K562 treated with DMSO at 1 percent for 12 hours (cell line): Measurements from ENCODE around the gene TK1. TPM values are rescaled to one million over a fixed set of nuclear protein-coding genes. Genes with fewer than 3 reads are reported as not detected.

Source experiments
- total RNA-seq: library from RNA; unstranded; fragments of 300-600 nt; gene quantifications from 2 replicates; pipeline ENCODE4 v1.2.3, GENCODE V29; 2022; ENCODE audit not compliant: insufficient read depth

TK1 gene, protein sequence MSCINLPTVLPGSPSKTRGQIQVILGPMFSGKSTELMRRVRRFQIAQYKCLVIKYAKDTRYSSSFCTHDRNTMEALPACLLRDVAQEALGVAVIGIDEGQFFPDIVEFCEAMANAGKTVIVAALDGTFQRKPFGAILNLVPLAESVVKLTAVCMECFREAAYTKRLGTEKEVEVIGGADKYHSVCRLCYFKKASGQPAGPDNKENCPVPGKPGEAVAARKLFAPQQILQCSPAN
- 374 and 433 TPM in 2 replicates for total RNA-seq

DNA sequence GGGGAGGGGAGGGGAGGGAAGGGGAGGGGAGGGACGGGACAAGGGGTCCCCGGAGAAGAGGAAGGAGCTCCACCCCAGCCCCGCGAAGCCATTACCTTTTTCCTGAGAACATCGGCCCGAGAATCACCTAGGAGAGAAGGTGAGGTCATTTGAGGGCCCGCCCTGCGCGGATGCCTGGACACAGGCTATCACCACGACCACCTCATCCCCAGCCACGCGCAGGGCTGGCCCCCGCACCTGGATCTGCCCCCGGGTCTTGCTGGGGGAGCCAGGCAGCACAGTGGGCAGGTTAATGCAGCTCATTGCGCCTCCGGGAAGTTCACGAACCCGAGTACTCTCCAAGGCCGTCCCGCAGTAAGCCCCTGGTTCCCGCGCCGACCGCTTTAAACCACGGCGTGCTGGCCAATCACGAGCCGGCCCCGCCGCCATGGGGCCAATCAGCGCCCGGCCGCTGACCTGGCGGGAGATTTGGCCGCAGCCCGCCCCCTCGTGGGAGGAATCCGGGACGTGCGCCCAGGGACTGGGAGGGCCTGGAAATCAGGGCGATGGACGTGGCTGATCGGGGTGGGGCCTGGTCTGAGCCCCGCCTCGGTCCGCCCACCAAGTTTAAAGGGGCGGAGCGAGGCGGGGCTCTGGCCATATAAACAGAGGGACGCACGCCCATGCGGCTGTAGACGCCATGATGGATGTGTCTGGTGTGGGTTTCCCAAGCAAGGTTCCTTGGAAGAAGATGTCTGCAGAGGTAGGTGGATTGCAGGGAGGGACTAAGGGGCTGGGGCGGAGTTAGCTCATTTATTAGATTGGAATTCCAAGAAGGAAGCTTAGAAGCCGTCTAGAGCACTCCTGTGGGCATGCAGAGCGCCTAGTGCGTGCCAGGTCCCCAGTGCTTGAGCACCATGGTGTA, at the start of gene TK1, which contains the start of gene AFMID:
Gene TK1 (minus strand): TSS at position 361 of the 904 bp plus-strand sequence. CDS start 58 bp downstream, at position 303.
Gene AFMID (plus strand): TSS at position 671 of the 904 bp plus-strand sequence. CDS start 9 bp downstream, at position 680.

DNA sequence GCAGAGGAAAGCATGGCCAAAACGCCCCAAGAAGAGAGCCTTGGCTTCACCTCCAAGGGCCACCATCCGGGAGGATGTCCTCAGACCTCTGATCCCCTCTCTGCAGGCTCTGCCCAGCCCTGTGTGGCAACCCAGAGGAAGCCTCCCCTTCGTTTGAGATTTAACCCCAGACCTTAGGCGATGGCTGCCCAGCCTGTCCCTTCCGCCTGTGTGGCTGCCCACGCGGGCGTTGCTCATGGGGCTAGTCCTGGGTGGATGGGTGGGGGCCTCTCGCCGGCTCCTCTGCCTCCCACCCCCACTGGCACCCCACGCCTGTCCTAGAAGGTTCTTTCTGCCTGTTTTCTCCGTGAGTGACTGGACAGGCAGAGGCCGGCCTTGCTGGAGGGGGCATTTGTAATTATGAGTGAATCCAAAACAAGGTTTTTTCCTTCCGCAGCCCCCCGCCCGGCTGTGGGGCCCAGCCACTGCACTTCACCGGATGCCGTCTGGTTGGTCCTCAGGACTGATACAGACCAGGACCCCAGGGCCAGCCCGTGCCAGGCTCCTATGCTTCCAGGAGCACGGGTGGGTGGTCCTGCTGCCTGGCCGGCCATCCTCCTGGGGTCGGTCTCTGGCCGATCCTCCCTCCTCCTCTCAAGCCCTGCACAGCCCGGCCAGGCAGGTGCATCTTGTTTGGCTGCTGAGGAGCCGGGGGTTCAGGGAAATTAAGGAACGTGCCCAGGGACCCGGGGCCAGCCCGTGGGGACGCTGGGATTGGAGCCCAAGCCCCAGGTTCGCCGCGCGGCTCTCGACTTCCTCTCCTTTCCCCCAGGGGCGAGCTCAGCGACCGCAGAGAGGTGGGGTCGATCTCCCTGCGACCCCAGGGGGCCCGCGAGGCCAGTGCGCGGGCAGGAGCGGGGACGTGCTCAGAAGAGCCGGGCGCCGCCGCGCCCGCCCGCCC, 44.4 kb upstream of the TK1 start, which contains the start of gene TMEM235:
Gene TMEM235 (plus strand): TSS at position 636 of the 940 bp plus-strand sequence. CDS start 393 bp downstream, outside the sequence.

GRCh38 chr17:78214016-78214705, 27.3 kb upstream of the TK1 start, which contains the start of gene BIRC5:
BIRC5 (plus strand) TSS chr17:78214253; CDS start chr17:78214317, 64 bp downstream.

GRCh38 chr17:78168242-78168902, 18.5 kb downstream of the TK1 start, which contains the start of gene SYNGR2:
SYNGR2 (plus strand) TSS chr17:78168581; CDS start chr17:78168617, 36 bp downstream.

DNA sequence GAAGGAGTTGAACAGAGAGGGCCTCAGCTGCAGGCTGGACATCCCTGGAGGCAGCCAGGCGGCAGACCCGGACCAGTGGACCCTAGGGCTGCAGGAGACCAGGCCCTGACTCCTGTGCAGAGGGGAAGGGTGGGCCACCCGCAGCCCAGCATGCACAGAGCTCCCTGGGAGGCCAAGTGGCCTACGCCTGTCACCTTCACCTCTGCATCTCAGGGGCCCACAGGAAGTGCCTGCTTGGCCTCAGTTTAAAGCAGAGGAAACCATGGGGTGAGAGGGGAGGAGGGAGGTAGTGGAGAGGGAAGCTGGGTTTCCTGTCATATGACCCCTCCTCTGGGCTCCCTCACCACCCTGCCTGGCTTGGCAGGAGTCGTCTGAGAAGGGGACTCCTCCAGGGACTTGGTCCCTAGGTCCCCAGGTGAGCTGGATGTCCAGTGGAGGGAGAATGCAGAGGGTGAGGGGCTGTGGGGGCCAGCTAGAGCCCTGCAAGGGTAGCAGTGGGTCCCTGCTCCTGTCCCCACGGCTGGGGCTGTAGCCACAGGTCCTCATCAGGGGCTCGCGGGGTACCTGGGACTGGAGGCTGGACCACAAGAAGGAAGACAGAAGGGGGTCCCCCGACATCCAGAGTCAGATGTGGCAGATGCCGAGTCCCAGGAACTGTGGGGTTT, 56.3 kb downstream of the TK1 start, which contains the start of gene TMC8:
Gene TMC8 (plus strand): TSS at position 335 of the 665 bp plus-strand sequence. CDS start 818 bp downstream, outside the sequence.

GRCh38 chr17:78128551-78129350, 58.1 kb downstream of the TK1 start, which contains the start of gene TMC6:
TMC6 (minus strand) TSS chr17:78128755; CDS start chr17:78126832, 1,923 bp downstream.

Other genes with a start within 250 kb of the TK1 start
- 0.86 and 5.4 TPM in 2 replicates for gene TNRC6C, start 228.3 kb downstream of the TK1 start, total RNA-seq
- gene TMC6, start 58.3 kb downstream of the TK1 start, total RNA-seq, result 94.9 and 116 TPM in 2 replicates
- gene TMC8, start 56.3 kb downstream of the TK1 start, total RNA-seq, result 2.2 TPM in 2 replicates
- gene C17orf99, start 40.7 kb downstream of the TK1 start, total RNA-seq, result 2.4 and 8.7 TPM in 2 replicates
- gene SYNGR2, start 18.5 kb downstream of the TK1 start, total RNA-seq, result 105 and 131 TPM in 2 replicates
- gene AFMID, start 310 bp upstream of the TK1 start, total RNA-seq, result 45.8 and 55.7 TPM in 2 replicates
- 72.9 and 92.2 TPM in 2 replicates for gene BIRC5, start 27.2 kb upstream of the TK1 start, total RNA-seq
- not detected in 2 replicates for gene TMEM235, start 44.6 kb upstream of the TK1 start, total RNA-seq
- 12.5 and 18.2 TPM in 2 replicates for gene SOCS3, start 173.0 kb upstream of the TK1 start, total RNA-seq
- 24.7 and 37.9 TPM in 2 replicates for gene PGS1, start 191.6 kb upstream of the TK1 start, total RNA-seq